ENCODE results near the gene MPP2.

DNA sequence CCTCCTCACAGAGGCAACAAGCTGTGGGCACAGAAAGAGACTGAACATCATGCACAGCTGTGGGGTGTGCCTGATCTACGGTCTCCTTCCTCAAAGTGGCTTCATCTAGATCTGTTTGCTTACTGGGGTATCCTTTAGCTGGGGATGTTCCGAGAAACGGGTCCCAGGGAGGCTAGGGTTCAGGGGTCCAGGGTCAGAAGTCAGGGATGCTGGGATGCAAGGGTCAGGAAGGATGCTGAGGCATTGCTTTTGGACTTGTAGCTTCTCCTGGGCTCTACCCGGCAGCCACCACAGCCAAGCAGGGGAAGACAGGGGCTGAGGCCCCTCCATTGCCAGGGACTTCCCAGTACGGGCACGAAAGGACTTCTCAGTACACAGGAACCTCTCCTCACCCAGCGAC, 53.8 kb downstream of the MPP2 start:
- TF ChIP-seq, protein P1, sequence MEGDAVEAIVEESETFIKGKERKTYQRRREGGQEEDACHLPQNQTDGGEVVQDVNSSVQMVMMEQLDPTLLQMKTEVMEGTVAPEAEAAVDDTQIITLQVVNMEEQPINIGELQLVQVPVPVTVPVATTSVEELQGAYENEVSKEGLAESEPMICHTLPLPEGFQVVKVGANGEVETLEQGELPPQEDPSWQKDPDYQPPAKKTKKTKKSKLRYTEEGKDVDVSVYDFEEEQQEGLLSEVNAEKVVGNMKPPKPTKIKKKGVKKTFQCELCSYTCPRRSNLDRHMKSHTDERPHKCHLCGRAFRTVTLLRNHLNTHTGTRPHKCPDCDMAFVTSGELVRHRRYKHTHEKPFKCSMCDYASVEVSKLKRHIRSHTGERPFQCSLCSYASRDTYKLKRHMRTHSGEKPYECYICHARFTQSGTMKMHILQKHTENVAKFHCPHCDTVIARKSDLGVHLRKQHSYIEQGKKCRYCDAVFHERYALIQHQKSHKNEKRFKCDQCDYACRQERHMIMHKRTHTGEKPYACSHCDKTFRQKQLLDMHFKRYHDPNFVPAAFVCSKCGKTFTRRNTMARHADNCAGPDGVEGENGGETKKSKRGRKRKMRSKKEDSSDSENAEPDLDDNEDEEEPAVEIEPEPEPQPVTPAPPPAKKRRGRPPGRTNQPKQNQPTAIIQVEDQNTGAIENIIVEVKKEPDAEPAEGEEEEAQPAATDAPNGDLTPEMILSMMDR (IDR thresholded peaks at IDR 0.05; ENCODE audit: insufficient read depth, low read length, poor library complexity, severe bottlenecking) = no peak
- no peak for TF ChIP-seq EZH2phosphoT487 (conservative IDR thresholded peaks at IDR 0.05; ENCODE audit: low read length)
